GM19397 (cell line): Measurements from ENCODE around the gene DUS2.

Experiments
- ATAC-seq: cut with Tn5 transposase; IDR thresholded peaks from one replicate; pipeline ENCODE4 v1.9.1; 2021; ENCODE audit warnings: mild to moderate bottlenecking, moderate library complexity; ENCODE audit not compliant: unreplicated experiment

The DUS2 gene

DNA sequence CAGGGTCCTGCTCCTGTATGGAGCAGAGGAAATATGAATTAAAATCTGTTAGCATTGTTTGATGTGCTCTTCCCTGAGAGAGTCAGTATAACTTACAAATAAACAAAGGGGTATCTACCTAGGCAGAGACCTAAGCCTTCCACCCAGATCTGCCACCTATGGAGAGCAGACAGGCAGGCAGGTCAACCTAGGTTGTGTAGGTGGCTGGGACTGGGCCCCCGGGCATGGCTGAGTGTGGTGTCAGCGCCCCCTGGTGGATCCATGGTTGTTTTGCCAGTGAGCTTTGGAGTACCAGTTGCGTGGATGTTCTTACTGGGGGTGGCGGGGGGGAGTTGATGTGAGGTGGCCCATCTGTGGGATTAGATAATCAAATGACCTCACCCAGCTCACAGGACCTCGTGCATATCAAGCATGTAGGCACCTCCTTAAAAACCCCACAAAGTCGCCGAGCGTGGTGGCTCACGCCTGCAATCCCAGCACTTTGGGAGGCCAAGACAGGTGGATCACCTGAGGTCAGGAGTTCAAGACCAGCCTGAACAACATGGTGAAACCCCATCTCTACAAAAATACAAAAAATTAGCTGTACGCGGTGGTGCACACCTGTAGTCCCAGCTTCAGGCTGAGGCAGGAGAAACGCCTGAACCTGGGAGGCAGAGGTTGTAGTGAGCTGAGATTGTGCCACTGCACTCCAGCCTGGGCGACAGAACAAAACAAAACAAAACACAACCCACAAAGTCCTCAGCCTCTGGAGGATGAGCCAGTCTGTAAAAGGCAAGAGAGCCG, 17.6 kb downstream of the DUS2 start:
- ATAC-seq = no peak

DNA sequence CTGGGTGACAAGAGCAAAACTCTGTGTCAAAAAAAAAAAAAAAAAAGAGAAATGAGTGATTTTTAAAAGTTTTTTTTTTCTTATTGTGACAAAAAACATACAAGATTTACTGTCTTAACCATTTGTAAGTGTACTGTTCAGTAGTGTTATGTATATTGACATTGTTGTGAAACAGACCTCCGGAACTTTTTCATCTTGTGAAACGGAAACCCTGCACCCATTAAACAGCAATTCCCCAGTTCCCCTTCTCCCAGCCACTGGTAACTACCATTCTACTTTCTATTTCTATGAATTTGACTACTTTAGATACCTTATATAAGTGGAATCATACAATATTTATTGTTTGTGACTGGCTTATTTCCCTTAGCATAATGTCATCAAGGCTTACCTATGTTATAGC, 18.7 kb downstream of the DUS2 start:
- ATAC-seq = no peak

DNA sequence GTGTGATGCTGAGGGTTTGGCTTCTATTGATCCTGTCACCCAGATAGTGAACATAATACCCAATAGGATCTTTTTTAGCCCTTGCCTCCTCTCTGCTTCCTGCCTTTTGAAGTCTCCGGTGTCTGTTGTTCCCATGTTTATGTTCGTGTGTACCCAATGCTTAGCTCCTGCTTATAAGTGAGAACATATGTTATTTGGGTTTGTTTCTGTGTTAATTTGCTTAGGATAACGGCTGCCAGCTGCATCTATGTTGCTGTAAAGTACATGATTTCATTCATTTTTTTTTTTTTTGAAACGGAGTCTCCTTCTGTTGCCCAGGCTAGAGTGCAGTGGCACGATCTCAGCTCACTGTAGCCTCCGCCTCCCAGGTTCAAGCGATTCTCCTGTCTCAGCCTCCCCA, 23.0 kb downstream of the DUS2 start:
- no peak for ATAC-seq

DNA sequence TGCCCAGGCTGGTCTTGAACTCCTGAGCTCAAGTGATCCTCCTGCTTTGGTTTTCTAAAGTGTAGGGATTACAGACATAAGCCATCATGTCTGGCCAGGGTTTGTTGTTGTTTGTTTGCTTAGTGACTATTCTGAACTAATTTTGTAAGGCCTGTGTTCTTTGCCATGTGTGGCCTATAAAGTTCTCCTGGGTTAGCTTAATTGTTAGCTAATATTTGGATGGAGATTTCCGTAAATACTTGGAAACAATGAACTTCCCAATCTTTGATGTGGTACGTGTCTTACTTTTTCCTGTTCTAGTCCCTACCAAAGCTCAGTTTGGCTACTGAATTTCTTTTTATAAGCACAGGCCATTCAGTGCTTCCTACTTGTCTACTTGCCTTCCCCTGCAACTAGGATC, 24.9 kb downstream of the DUS2 start:
- no peak for ATAC-seq

DNA sequence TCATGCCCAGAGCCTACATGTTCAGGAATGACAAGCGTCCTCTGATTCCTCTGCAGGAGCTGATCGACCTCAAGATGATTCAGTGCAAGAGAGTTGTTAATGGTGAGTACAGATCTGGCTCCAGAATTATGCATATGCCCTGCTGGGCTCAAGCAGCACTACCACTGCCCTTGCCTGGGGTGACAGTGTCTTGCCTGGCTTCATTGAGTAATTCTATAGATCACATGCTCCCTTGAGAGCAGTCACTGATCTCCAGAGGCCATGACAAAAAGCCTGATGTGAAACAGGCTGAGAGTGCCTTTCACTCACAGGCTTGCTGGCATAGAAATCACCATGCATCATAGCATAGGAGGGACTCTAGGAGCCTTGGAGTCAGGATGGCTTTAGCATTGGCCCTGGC, 26.4 kb downstream of the DUS2 start:
- ATAC-seq = no peak

DNA sequence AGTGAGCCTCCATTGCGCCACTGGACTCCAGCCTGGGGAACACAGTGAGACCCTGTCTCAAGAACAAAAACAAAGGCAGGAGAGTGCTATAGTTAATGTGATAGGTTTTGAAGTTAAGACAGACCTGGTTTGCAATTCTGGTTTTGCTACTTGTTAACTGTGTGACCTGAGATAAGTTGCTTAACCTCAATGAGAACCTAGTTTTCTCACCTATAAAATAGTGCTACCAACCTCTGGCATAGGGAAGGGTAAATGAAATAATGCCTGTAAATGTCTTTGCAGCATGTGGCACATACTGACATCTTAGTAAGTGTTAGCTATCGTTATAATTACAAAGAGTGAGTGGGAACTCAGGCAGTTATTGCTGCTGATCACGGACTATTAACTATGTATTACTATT, 32.3 kb downstream of the DUS2 start:
- ATAC-seq = no peak

DNA sequence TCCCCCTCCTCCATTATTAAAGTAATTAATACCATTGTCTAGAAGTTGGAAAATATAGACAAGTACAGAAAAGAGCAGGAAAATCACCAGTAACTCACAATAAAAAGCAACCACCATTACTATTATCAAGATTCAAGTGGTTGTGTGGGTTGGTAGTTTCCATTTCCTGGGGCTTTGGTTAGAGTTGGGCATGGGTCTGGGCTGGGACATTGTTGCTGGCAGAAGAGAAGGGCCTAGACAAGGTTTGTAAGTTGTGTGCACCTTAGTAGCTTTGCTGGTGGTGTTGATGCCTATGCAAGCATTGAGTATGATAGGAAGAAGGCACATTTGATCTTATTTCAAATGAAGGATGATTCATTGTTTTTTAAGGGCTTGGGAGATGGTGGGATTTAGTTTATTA, 36.7 kb downstream of the DUS2 start:
- no peak for ATAC-seq

DNA sequence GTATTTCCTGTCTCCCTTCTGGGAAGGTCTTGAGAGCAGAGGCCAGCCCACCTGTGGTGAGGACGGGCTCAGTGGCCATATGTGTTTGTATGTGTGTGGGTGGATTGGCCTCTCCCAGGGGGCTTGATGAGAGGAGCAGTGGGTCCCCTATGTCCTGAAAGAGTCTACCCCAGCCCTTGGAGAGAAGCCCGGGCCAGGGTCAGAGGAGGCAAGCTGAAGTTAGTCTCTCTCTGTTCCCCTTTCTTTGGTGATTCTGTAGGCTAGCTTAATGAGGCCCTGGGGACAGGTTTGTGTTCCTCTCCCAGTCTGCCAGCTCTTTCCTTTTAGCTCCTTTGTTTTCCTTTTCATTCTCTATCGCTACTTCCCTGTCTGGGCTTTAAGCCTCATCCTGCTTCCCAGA, 38.3 kb downstream of the DUS2 start:
- ATAC-seq = no peak

DNA sequence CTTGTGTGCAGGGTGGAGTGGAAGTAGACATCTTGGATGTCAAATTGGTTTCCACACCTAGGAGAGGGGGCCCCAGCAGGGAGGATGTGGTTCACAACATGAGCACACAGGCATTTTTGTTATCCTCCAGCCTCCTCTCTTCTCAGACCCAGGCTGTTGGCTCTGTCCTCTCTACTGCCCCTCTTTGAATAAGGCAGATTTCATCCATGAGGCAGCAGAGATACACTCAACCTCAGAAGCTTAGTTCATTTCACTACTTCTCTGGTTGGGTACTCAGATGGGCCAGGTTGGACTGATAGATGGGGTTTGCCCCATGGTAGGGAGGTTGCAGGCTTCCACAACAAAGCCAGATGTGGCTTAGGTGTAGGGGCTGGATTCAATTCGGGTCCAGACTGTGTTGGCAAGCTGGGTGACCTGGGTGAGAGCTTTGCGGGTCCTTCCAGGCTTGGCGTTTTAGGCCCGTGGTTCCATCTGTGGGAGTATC, 39.9 kb downstream of the DUS2 start:
- ATAC-seq = no peak

DNA sequence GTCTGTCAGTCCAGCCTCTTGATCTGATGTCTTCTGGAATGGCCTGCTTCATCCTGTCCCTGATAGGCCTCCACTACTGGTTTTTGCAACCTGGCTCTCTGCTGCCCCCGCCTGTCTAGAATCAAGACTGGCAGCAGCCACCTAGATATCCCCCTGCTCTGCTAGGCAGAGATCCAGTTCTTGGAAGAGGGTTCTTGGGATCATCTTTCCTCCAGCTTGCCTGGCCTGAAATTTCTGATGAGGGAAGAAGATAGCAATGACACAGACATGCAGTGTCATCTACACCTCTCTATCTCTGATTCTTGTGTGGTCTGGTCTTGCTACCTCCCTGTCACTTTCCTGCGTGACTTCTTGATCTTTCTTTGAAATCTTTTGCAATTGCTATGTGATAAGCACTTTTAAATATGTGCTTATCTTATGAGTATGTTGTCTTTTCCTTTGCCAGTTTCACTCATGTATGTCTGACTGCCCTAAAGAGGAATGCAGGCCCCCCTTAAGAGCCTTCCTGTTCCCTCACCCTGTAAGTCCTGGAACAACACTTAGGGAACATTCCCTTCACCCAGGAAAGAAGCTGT, 41.8 kb downstream of the DUS2 start:
- no peak for ATAC-seq

DNA sequence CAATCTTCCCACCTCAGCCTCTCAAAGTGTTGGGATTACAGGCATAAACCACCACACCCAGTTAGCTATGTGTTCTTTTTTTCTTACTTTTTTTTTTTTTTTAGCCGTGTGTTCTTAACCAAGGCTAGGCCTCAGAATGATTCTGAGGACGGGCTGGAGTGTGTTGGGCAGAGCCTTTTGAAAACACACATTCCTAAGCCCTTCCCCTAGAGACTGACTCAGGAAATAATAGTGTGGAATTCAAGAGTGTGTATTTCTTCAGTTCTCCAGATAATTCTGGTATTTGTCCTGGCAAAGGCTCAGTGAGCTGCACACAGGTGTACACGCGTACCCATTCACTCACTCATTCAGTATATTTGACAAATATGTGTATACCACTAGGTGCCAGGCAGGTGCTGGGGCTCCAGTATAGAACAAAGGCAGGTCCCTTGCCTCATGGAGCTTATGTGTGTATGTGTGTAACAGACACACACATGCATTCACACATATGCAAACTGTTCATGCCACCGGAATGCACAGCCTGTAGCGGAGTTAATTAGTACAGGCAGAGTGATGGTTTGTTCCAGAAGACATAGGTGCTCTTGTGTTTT, 42.7 kb downstream of the DUS2 start:
- no peak for ATAC-seq

DNA sequence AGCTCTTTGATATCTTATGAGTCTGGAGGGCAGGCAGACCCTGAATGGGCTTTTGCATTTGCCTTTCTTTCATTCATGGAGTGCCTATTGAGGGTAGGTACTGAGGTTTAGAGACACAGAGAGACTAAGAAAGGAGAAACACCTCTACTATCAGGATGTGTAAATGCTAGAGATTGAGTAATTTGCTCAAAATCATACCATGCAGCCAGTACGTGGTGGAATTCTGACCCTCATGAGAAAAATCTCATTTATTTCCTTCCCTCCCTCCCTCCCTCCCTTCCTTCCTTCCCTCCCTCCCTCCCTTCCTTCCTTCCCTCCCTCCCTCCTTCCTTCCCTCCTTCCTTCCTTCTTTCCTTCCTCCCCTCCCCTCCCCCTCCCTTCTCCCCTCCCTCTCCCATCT, 43.7 kb downstream of the DUS2 start:
- ATAC-seq = no peak

DNA sequence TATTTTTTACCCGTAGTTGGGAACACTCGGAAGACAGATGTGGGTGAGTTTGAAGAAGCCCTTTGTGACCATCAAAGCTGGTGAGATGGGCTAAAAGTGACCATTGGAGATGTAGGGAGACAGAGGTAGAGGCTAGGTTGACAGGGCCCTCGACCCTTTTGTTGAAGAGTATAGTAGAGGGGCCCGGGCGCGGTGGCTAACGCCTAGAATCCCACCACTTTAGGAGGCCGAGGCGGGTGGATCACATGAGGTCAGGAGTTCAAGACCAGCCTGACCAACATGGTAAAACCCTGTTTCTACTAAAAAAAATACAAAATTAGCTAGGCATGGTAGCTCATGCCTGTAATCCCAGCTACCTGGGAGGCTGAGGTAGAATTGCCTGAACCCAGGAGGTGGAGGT, 45.8 kb downstream of the DUS2 start:
- ATAC-seq = no peak

DNA sequence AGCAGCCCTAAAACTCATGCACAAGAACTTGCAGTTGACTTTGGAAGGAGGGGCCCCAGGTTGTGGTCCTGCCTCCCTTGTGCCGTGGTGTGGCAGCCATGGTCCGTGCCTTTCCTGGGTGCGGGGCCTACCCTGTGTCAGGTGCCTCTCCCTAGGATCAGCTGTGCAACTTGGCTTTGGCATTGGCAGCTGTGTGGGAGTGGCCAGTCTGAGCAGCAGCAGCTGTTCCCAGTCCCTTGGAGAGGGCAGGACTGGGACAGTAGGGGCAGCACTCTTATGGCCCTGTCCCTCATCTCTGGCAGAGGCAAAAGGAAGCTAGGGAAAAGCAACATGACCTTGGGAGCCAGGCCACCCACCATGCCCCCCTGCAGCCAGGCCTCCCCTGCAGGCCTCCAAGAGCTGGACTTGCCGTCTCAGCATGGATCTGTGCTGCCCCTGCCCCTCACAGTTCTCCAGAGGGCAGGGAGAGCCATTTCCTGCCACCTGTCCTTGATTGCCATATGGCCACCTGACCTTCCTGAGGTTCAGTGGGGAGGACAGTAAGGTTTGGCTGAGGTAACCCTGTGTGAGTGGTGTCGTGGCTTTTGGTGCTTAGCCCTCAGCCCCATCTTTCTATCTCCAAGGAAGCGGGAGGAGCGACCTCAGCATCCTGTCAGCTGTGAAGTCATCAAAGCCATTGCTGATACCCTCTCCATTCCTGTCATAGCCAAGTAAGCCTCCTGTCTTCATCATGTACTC, 46.6 kb downstream of the DUS2 start:
- no peak for ATAC-seq

DNA sequence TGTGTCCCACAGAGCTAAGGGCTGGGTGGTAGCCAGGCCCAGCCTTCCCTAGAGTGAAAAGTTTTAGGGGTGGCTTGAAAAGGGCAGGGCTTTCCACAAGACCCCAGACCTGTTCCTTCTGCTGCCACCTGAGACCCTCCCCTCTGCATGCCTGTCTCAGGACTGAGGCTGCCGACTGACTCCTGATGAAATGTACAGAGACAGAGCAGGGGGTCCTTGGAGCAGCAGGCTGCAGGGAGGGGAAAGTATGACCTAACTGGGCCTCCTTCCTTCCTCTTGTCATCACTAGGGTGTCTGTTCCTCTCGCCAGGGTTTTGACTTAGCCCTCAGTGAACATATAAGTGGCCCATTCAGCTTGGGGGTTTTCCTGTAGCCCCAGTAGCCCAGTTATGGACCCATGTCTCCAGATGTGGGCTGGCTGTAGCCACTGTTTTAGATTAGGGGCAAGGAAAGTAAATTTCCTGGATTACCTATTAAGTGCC, 47.2 kb downstream of the DUS2 start:
- ATAC-seq = no peak

DNA sequence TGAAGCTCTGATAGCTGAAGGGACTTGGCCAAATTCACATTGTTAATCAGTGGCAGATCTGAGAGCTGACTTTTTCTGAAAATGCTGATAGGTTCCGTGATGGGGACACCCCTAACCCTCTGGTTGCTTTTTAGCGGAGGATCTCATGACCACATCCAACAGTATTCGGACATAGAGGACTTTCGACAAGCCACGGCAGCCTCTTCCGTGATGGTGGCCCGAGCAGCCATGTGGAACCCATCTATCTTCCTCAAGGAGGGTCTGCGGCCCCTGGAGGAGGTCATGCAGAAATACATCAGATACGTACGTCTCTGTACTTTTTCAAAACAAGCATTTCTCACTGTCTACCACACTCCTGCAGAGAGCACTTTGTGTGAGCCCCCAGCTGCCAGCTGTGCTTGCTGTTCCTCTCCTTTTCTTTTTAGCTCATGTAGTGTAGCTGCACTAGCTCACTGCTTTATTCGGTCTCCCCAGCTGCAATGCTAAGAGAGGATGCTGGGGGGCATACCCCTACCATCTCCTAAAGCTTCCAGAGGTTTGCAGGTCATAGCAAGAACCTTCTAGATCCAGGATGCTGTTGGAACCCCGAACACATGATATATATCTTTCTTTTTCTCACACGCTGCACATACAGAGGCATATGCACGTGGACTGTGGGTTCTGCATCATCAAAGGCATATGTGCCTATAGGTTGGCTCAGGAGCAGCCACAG, 47.9 kb downstream of the DUS2 start:
- no peak for ATAC-seq

DNA sequence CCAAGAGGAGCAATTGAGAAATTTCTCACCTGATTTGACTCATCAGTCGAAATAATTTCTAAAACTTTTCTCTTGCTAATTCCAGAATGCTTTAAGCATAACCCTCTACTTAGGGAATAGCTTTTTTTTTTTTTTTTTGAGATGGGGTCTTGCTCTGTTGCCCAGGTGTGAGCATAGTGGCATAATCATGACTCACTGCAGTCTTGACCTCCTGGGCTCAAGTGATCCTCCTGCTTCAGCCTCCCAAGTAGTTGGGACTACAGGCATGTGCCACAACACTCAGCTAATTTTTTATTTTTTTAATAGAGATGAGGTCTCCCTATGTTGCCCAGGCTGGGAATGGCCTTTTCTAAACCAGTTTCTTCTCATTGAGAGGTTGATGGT, 48.4 kb downstream of the DUS2 start:
- no peak for ATAC-seq

DNA sequence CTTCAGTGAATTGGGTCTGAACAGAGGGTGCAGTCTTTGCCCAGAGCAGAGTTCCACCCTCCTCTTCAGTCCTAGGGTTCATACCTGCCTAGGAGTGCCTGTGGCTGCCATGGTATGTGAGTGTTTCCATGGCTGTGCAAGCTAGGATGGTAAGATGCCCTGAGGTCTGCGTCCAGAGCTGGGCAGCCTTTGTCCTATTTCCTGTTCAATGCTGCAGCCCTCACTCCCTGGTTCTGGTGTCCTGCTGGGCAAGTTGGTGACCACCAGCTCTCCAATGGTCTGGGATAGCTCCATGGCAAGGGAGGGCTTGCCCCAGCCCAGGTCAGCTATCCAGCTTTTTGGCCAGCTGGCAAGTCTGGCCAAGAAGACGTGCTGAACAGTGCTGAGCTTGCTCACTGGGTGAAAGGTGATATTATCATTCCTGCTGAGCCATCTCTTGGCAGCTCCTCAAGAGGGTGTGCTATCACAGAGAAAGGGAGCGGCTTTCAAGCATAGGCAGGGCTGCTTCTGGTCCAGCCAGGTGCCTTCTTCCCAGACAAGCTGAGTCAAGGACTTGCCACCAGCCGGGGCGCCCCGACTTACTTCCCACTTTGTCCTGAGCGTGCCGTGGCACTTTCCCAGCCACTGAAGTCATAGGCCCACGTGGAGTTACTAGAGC, 49.1 kb downstream of the DUS2 start:
- ATAC-seq = no peak

DNA sequence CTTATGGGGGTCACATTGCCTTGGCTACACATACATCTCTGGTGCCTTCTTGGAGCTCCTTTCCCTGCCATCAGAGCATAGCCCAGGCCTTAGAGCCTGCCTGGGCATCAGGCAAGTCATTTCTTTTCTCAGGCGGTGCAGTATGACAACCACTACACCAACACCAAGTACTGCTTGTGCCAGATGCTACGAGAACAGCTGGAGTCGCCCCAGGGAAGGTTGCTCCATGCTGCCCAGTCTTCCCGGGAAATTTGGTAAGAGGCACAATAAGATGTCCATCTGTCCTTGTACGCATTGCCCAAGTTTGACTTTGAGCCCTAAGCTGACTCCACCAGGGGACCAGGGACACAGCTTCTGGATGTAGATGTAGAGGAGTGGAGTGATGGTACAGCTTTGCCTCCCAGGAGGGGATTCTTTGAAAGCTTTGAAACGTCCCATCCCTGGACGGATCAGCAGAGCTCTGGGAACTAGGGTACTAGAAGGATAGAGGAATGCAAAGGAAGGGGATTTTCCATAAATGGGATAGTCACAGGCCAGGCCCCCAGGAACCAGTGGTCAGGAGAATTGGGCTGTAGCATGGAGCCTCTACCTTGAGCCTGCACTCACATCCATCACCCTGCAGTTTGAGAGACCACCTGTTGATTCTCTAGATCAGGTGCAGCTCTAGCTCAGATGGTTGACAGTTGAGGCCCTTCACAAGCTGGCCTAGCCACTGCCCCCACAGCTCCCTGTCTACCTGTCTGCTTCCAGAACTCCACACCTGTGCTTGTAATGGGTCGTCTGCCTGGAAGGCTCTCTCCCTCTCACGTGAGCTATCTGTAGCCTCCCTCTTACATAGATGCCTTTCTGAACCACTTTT, 51.0 kb downstream of the DUS2 start:
- ATAC-seq = no peak
